ENCODE measurements around the gene SLC11A2. TPM values are rescaled to one million over a fixed set of nuclear protein-coding genes. Genes with fewer than 3 reads are reported as not detected.

Gene SLC11A2
- total and polyA plus RNA-seq, 2 of the 13 experiments (the other 11 are each of a cell fraction or from before 2014, with no cell fraction given) = 71.7 to 77.0 TPM

GRCh38 chr12:50947933-50948626 is 78.1 kb downstream of the SLC11A2 start:
- intact Hi-C loops (cut with micrococcal nuclease; ENCODE audit: unreplicated experiment) (no loop called here), in situ Hi-C loops (cut with HindIII; ENCODE audit: extremely low pct_ligation_motif_present, low pct_unique_long_range_greater_than_20kb) (no loop called here)
- no peak overlapping the region for H3K9ac ChIP-seq (ENCODE audit: insufficient read depth, low read depth, low read length)
- H3K4me3 ChIP-seq (replicated peaks in 1 of 3; ENCODE audit: insufficient read depth in 1 of 3, low read depth in 2 of 3, low read length in 3 of 3) = no peak overlapping the region
- no peak for ATAC-seq
- H4K20me1 ChIP-seq (ENCODE audit: insufficient read depth, low read length) = no peaks in the 10 kb centered on the region
- H3K4me2 ChIP-seq (ENCODE audit: low read depth, low read length) = no peak overlapping the region
- H2AFZ ChIP-seq (ENCODE audit: low read length) = no peak overlapping the region
- ChIA-PET CTCF (ENCODE audit: low intra/inter-chr PET ratio, low total read pairs) (no interaction called here), POLR2A (interaction anchor here (0.6 kb wide), 1 partner anchor 123 kb away, joined by 3 read pairs; no protein-coding TSS in a partner anchor)
- H3K27me3 ChIP-seq (ENCODE audit: control insufficient read depth in 1 of 2, insufficient read depth in 2 of 2, low read length in 2 of 2) = no peaks in the 10 kb centered on the region
- DNase-seq (ENCODE audit: low spot score) = no peak
- BruUV-seq (replicated peaks) = no TSS peak
- H3K9me3 ChIP-seq (ENCODE audit: low read length) = no peaks in the 10 kb centered on the region
- 91% methylated on average over 3 of the region's 3 CpGs for WGBS (ENCODE audit: low lambda C conversion rate)
- no peaks in the 10 kb centered on the region for H3K79me2 ChIP-seq (ENCODE audit: insufficient read depth, low read length)
- no peak overlapping the region for H3K27ac ChIP-seq (ENCODE audit: extremely low read length, insufficient read depth, low read length)
- H3K4me1 ChIP-seq (ENCODE audit: insufficient read depth, low read length) = no peaks in the 10 kb centered on the region
- no peaks in the 10 kb centered on the region for H3K36me3 ChIP-seq (replicated peaks in 1 of 2; ENCODE audit: control insufficient read depth in 1 of 2, insufficient read depth in 2 of 2, low read length in 2 of 2)
- no peak for FAIRE-seq
- TF ChIP-seq ZBTB42 (CRISPR knock-in tag; IDR thresholded peaks at IDR 0.05) (no peak), ZFP62 (CRISPR knock-in tag; IDR thresholded peaks at IDR 0.05) (no peak), ZHX2 (IDR thresholded peaks at IDR 0.05; ENCODE audit: low read depth) (no peak), ZHX2 (CRISPR knock-in tag; IDR thresholded peaks at IDR 0.05; ENCODE audit: borderline replicate concordance) (no peak), ZSCAN25 (CRISPR knock-in tag; IDR thresholded peaks at IDR 0.05) (no peak), ZIK1 (CRISPR knock-in tag; IDR thresholded peaks at IDR 0.05; ENCODE audit: borderline replicate concordance, low read depth) (no peak), POGZ (CRISPR knock-in tag; IDR thresholded peaks at IDR 0.05) (no peak), MIXL1 (CRISPR knock-in tag; IDR thresholded peaks at IDR 0.05) (no peak), SAP130 (CRISPR knock-in tag; IDR thresholded peaks at IDR 0.05; ENCODE audit: low read depth) (no peak), ZNF550 (CRISPR knock-in tag; IDR thresholded peaks at IDR 0.05; ENCODE audit: borderline replicate concordance) (no peak), ZNF205 (CRISPR knock-in tag; IDR thresholded peaks at IDR 0.05) (no peak)
- TF ChIP-seq, protein P1, sequence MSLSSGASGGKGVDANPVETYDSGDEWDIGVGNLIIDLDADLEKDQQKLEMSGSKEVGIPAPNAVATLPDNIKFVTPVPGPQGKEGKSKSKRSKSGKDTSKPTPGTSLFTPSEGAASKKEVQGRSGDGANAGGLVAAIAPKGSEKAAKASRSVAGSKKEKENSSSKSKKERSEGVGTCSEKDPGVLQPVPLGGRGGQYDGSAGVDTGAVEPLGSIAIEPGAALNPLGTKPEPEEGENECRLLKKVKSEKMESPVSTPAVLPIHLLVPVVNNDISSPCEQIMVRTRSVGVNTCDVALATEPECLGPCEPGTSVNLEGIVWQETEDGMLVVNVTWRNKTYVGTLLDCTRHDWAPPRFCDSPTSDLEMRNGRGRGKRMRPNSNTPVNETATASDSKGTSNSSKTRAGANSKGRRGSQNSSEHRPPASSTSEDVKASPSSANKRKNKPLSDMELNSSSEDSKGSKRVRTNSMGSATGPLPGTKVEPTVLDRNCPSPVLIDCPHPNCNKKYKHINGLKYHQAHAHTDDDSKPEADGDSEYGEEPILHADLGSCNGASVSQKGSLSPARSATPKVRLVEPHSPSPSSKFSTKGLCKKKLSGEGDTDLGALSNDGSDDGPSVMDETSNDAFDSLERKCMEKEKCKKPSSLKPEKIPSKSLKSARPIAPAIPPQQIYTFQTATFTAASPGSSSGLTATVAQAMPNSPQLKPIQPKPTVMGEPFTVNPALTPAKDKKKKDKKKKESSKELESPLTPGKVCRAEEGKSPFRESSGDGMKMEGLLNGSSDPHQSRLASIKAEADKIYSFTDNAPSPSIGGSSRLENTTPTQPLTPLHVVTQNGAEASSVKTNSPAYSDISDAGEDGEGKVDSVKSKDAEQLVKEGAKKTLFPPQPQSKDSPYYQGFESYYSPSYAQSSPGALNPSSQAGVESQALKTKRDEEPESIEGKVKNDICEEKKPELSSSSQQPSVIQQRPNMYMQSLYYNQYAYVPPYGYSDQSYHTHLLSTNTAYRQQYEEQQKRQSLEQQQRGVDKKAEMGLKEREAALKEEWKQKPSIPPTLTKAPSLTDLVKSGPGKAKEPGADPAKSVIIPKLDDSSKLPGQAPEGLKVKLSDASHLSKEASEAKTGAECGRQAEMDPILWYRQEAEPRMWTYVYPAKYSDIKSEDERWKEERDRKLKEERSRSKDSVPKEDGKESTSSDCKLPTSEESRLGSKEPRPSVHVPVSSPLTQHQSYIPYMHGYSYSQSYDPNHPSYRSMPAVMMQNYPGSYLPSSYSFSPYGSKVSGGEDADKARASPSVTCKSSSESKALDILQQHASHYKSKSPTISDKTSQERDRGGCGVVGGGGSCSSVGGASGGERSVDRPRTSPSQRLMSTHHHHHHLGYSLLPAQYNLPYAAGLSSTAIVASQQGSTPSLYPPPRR (CRISPR knock-in tag; IDR thresholded peaks at IDR 0.05; ENCODE audit: borderline replicate concordance) = no peak
- TF ChIP-seq, protein P2, sequence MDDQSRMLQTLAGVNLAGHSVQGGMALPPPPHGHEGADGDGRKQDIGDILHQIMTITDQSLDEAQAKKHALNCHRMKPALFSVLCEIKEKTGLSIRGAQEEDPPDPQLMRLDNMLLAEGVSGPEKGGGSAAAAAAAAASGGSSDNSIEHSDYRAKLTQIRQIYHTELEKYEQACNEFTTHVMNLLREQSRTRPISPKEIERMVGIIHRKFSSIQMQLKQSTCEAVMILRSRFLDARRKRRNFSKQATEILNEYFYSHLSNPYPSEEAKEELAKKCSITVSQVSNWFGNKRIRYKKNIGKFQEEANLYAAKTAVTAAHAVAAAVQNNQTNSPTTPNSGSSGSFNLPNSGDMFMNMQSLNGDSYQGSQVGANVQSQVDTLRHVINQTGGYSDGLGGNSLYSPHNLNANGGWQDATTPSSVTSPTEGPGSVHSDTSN (CRISPR knock-in tag; IDR thresholded peaks at IDR 0.05; ENCODE audit: borderline replicate concordance) = no peak

Measured in HepG2 (cell line).